Measurements from ENCODE around the gene RIIAD1.

RIIAD1 gene

DNA sequence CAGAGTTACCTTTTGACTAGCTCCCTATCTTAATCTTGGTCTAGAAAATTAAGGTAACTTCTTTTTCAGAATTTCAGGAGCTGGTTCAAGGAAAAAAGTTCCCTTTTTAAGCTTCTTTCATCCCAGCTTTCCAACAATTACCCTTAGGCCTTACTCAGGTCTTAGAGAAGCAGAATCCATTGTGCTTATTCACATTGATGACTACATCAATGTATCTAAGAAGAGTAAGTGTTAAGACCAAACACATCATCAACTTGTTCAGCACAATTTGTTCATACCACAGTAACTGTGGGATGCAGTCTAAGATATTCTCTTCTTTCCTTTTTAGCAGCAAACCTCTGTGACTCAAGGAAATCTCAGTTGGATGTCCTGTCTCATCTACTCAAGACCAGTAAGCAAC lies 37.9 kb downstream of the RIIAD1 start:
- no peak overlapping the region for H3K27ac ChIP-seq (ENCODE audit: low read depth, low read length)
- H3K27me3 ChIP-seq (ENCODE audit: control insufficient read depth, low read length): no peaks in the 10 kb centered on the region
- H3K9me3 ChIP-seq (ENCODE audit: control insufficient read depth, insufficient read depth, low read length): no peaks in the 10 kb centered on the region
- no peak for TF ChIP-seq EZH2phosphoT487 (IDR thresholded peaks at IDR 0.05; ENCODE audit: borderline replicate concordance, low read length)
- TF ChIP-seq, protein P1, sequence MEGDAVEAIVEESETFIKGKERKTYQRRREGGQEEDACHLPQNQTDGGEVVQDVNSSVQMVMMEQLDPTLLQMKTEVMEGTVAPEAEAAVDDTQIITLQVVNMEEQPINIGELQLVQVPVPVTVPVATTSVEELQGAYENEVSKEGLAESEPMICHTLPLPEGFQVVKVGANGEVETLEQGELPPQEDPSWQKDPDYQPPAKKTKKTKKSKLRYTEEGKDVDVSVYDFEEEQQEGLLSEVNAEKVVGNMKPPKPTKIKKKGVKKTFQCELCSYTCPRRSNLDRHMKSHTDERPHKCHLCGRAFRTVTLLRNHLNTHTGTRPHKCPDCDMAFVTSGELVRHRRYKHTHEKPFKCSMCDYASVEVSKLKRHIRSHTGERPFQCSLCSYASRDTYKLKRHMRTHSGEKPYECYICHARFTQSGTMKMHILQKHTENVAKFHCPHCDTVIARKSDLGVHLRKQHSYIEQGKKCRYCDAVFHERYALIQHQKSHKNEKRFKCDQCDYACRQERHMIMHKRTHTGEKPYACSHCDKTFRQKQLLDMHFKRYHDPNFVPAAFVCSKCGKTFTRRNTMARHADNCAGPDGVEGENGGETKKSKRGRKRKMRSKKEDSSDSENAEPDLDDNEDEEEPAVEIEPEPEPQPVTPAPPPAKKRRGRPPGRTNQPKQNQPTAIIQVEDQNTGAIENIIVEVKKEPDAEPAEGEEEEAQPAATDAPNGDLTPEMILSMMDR (IDR thresholded peaks at IDR 0.05; ENCODE audit: low read depth, low read length, poor library complexity, severe bottlenecking): no peak
- H3K36me3 ChIP-seq (ENCODE audit: control insufficient read depth, low read length): peaks cover 45% of the 10 kb centered on the region
- H3K4me2 ChIP-seq (ENCODE audit: low read length): no peak overlapping the region
- H4K20me1 ChIP-seq (ENCODE audit: control insufficient read depth, insufficient read depth, low read depth, low read length): no peaks in the 10 kb centered on the region
- H3K9me2 ChIP-seq (replicated peaks; ENCODE audit: control insufficient read depth, low read length): no peaks in the 10 kb centered on the region
- H3F3A ChIP-seq (ENCODE audit: control insufficient read depth, insufficient read depth): peaks cover 5% of the 10 kb centered on the region; the same call in 1 of the 2 replicates
- no peak overlapping the region for H3K4me3 ChIP-seq (ENCODE audit: low read length)
- H3K79me2 ChIP-seq (ENCODE audit: control insufficient read depth, low read length): peaks cover 20% of the 10 kb centered on the region
- H3K4me1 ChIP-seq (ENCODE audit: control insufficient read depth, low read length): peaks cover 11% of the 10 kb centered on the region

DNA sequence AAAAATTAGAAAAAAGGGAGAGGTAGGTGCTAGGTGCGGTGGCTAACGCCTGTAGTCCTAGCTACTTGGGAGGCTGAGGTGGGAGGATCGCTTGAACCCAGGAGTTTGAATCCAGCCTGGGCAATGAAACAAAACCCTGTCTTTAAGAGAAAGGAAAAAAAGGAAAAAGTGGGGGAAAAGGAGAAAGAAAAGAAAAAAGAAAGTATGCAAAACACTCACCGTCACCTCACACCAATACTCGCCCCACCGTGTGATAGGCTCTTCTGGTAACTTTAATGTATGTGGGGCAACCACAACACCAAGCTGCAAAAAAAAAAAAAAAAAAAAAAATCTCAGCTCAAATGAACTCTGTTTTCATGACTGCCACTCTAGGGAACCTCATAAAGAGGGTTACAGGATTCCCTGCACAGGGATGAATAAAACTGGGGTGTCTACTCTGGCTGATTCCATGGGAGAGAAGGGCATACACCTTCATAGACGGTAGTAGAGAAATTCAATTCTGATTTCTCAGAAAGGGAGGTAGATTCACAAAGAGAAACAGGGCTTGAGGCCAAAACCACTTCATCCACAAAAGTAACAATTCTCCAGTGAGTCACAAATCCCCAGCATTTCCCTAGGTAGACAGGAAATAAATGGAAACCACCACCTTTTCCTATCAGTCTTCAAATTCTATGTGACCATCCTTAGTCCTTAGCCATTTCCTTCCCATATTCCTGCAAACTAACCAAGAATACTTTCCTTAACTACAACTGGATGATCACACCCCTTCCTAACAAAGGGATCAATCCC lies 39.5 kb downstream of the RIIAD1 start:
- Histone ChIP-seq H3K4me3 (ENCODE audit: low read length) (no peak overlapping the region), H3K9me2 (replicated peaks; ENCODE audit: control insufficient read depth, low read length) (no peaks in the 10 kb centered on the region), H3K4me2 (ENCODE audit: low read length) (no peak overlapping the region), H3K36me3 (ENCODE audit: control insufficient read depth, low read length) (peaks cover 45% of the 10 kb centered on the region), H4K20me1 (ENCODE audit: control insufficient read depth, insufficient read depth, low read depth, low read length) (no peaks in the 10 kb centered on the region), H3K27me3 (ENCODE audit: control insufficient read depth, low read length) (no peaks in the 10 kb centered on the region), H3K27ac (ENCODE audit: low read depth, low read length) (no peak overlapping the region), H3F3A (ENCODE audit: control insufficient read depth, insufficient read depth) (peaks cover 5% of the 10 kb centered on the region; the same call in 1 of the 2 replicates), H3K4me1 (ENCODE audit: control insufficient read depth, low read length) (peaks cover 14% of the 10 kb centered on the region), H3K79me2 (ENCODE audit: control insufficient read depth, low read length) (peaks cover 20% of the 10 kb centered on the region), H3K9me3 (ENCODE audit: control insufficient read depth, insufficient read depth, low read length) (no peaks in the 10 kb centered on the region)
- no peak for TF ChIP-seq EZH2phosphoT487 (IDR thresholded peaks at IDR 0.05; ENCODE audit: borderline replicate concordance, low read length)
- TF ChIP-seq, protein P1 (IDR thresholded peaks at IDR 0.05; ENCODE audit: low read depth, low read length, poor library complexity, severe bottlenecking): no peak

DNA sequence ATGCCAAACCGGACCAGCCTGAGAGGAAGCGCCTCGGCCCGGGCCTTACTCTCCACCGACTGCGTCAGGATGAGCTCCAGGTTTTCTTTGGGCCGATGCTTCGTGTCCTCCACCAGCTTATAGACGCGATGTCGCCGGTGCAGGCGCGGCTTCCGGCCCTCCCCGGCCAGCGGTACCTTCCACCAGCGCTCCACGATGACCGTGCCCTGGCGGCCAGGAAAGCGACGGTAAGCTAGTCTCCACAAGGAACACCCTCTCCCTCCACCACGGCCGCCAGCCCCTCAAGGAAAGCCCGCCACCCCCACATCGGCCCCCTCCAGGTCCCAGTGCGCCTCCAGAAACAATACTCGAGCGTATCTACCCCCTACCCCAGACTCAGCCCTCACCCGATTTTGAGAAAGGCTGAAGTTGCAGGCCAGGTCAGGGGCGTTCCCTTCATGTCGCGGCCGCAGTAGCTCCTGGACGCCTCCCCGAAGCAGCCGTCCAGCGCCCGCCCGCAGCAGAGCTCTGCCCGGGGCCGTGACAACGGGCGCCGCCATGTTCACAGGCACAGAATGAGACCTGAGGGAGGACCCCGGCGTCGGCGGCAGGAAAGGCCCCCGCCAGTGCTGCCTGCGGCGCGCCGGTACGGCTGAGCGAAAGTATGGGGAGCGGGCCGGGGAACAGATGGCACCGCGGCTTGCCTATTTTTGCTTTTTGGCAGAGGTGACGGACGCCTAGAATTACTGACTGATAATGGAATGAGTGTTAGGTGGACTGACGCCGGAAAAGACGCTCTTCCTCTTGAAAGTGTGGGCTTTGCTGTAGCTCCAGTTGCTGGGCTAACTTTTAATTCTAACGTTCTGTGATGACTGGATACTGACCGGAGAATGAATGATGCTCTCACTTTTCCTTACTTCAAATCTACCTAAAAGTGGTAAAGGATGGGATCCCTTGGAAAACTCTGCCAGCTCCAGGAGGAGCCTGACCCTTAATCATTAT lies 41.9 kb downstream of the RIIAD1 start, which contains the start of gene MRPL9:
Gene MRPL9, minus strand, starts transcription at position 556 of the 981 bp plus-strand sequence. Its CDS starts 17 bp downstream, at position 539.
- Histone ChIP-seq H3K4me2 (ENCODE audit: low read length) (peak within 1 kb of the TSS; percentile 65), H3K36me3 (ENCODE audit: control insufficient read depth, low read length) (peaks cover 38% of the 10 kb centered on the region), H3F3A (ENCODE audit: control insufficient read depth, insufficient read depth) (peaks cover 5% of the 10 kb centered on the region; the same call in 1 of the 2 replicates), H4K20me1 (ENCODE audit: control insufficient read depth, insufficient read depth, low read depth, low read length) (no peaks in the 10 kb centered on the region), H3K4me3 (ENCODE audit: low read length) (peak within 1 kb of the TSS; percentile 91), H3K4me1 (ENCODE audit: control insufficient read depth, low read length) (peaks cover 14% of the 10 kb centered on the region), H3K9me2 (replicated peaks; ENCODE audit: control insufficient read depth, low read length) (no peaks in the 10 kb centered on the region), H3K27me3 (ENCODE audit: control insufficient read depth, low read length) (no peaks in the 10 kb centered on the region), H3K79me2 (ENCODE audit: control insufficient read depth, low read length) (peaks cover 20% of the 10 kb centered on the region), H3K27ac (ENCODE audit: low read depth, low read length) (peak within 1 kb of the TSS; percentile 40), H3K9me3 (ENCODE audit: control insufficient read depth, insufficient read depth, low read length) (no peaks in the 10 kb centered on the region)
- TF ChIP-seq, protein P1 (IDR thresholded peaks at IDR 0.05; ENCODE audit: low read depth, low read length, poor library complexity, severe bottlenecking): no peak
- TF ChIP-seq EZH2phosphoT487 (IDR thresholded peaks at IDR 0.05; ENCODE audit: borderline replicate concordance, low read length): no peak

Data from DOHH2 (cell line).